ENCODE data around the gene BRWD1.

BRWD1 gene

DNA sequence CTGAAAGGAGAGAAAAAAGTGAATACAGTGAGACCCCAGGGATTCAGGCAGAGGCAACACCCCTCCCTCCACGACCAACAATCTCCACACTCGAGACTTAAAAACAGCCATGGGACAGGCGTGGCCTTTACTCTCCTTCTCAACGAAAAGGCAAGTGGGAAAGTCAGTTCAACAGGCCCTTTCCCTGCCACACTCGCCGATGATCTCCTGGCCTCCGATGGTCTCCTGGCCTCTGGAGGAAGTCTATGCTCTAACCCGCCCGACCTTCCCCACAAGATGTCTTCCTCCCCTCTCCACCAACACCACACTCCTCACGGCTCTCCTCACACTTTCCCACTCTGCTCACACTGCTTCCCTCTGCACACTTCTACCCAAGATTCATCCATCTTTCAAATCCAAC, 137.8 kb downstream of the BRWD1 start:
- Histone ChIP-seq H3K79me2 (ENCODE audit: insufficient read depth, low read length) (peaks cover 4% of the 10 kb centered on the region; the same call in 1 of the 2 replicates), H3K9me2 (ENCODE audit: low read depth, low read length) (no peaks in the 10 kb centered on the region), H4K20me1 (ENCODE audit: insufficient read depth, low read length) (no peaks in the 10 kb centered on the region), H3K9me3 (ENCODE audit: low read length) (no peaks in the 10 kb centered on the region), H3K9ac (ENCODE audit: low read length) (no peak overlapping the region), H3K27ac (ENCODE audit: low read depth, low read length, poor library complexity, severe bottlenecking) (no peak overlapping the region), H3K4me3 (ENCODE audit: low read depth, low read length, poor library complexity, severe bottlenecking) (no peak overlapping the region), H3K4me1 (ENCODE audit: insufficient read depth, low read length, severe bottlenecking) (peaks cover 1% of the 10 kb centered on the region), H3K36me3 (ENCODE audit: insufficient read depth, low read length) (peaks cover 88% of the 10 kb centered on the region), H2AFZ (ENCODE audit: low read length) (no peak overlapping the region), H3K27me3 (ENCODE audit: insufficient read depth, low read length) (no peaks in the 10 kb centered on the region), H3F3A (ENCODE audit: insufficient read depth, low read length) (no peaks in the 10 kb centered on the region), H3K4me2 (ENCODE audit: low read length) (no peak overlapping the region)
- no peak for TF ChIP-seq EZH2 (IDR thresholded peaks at IDR 0.05; ENCODE audit: borderline replicate concordance, low read length)
- TF ChIP-seq, protein P1, sequence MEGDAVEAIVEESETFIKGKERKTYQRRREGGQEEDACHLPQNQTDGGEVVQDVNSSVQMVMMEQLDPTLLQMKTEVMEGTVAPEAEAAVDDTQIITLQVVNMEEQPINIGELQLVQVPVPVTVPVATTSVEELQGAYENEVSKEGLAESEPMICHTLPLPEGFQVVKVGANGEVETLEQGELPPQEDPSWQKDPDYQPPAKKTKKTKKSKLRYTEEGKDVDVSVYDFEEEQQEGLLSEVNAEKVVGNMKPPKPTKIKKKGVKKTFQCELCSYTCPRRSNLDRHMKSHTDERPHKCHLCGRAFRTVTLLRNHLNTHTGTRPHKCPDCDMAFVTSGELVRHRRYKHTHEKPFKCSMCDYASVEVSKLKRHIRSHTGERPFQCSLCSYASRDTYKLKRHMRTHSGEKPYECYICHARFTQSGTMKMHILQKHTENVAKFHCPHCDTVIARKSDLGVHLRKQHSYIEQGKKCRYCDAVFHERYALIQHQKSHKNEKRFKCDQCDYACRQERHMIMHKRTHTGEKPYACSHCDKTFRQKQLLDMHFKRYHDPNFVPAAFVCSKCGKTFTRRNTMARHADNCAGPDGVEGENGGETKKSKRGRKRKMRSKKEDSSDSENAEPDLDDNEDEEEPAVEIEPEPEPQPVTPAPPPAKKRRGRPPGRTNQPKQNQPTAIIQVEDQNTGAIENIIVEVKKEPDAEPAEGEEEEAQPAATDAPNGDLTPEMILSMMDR (IDR thresholded peaks at IDR 0.05; ENCODE audit: low read length), result no peak; the same call in 1 of the 2 replicates

GRCh38 chr21:39175154-39175553, 138.3 kb downstream of the BRWD1 start:
- H3F3A ChIP-seq (ENCODE audit: insufficient read depth, low read length), result no peaks in the 10 kb centered on the region
- no peak overlapping the region for H3K9ac ChIP-seq (ENCODE audit: low read length)
- H3K4me3 ChIP-seq (ENCODE audit: low read depth, low read length, poor library complexity, severe bottlenecking), result no peak overlapping the region
- peaks cover 2% of the 10 kb centered on the region; the same call in 1 of the 2 replicates for H3K79me2 ChIP-seq (ENCODE audit: insufficient read depth, low read length)
- no peak overlapping the region for H3K4me2 ChIP-seq (ENCODE audit: low read length)
- no peaks in the 10 kb centered on the region for H4K20me1 ChIP-seq (ENCODE audit: insufficient read depth, low read length)
- no peaks in the 10 kb centered on the region for H3K4me1 ChIP-seq (ENCODE audit: insufficient read depth, low read length, severe bottlenecking)
- no peak overlapping the region for H3K27ac ChIP-seq (ENCODE audit: low read depth, low read length, poor library complexity, severe bottlenecking)
- peaks cover 89% of the 10 kb centered on the region for H3K36me3 ChIP-seq (ENCODE audit: insufficient read depth, low read length)
- H3K27me3 ChIP-seq (ENCODE audit: insufficient read depth, low read length), result no peaks in the 10 kb centered on the region
- no peaks in the 10 kb centered on the region for H3K9me2 ChIP-seq (ENCODE audit: low read depth, low read length)
- no peaks in the 10 kb centered on the region for H3K9me3 ChIP-seq (ENCODE audit: low read length)
- TF ChIP-seq, protein P1 (IDR thresholded peaks at IDR 0.05; ENCODE audit: low read length), result no peak; the same call in 1 of the 2 replicates
- TF ChIP-seq EZH2 (IDR thresholded peaks at IDR 0.05; ENCODE audit: borderline replicate concordance, low read length), result no peak
- no peak overlapping the region for H2AFZ ChIP-seq (ENCODE audit: low read length)

- Histone ChIP-seq H4K20me1 (ENCODE audit: insufficient read depth, low read length) (no peaks in the 10 kb centered on the region), H3K9ac (ENCODE audit: low read length) (no peak overlapping the region), H3K4me1 (ENCODE audit: insufficient read depth, low read length, severe bottlenecking) (no peaks in the 10 kb centered on the region), H3K9me3 (ENCODE audit: low read length) (no peaks in the 10 kb centered on the region), H3K4me2 (ENCODE audit: low read length) (no peak overlapping the region), H3F3A (ENCODE audit: insufficient read depth, low read length) (no peaks in the 10 kb centered on the region), H3K9me2 (ENCODE audit: low read depth, low read length) (no peaks in the 10 kb centered on the region), H3K27ac (ENCODE audit: low read depth, low read length, poor library complexity, severe bottlenecking) (no peak overlapping the region), H3K4me3 (ENCODE audit: low read depth, low read length, poor library complexity, severe bottlenecking) (no peak overlapping the region), H2AFZ (ENCODE audit: low read length) (no peak overlapping the region), H3K36me3 (ENCODE audit: insufficient read depth, low read length) (peaks cover 88% of the 10 kb centered on the region), H3K27me3 (ENCODE audit: insufficient read depth, low read length) (no peaks in the 10 kb centered on the region), H3K79me2 (ENCODE audit: insufficient read depth, low read length) (no peaks in the 10 kb centered on the region)
- no peak for TF ChIP-seq EZH2 (IDR thresholded peaks at IDR 0.05; ENCODE audit: borderline replicate concordance, low read length)
- TF ChIP-seq, protein P1 (IDR thresholded peaks at IDR 0.05; ENCODE audit: low read length), result no peak
These were observed 139.4 kb downstream of the BRWD1 start for GRCh38 chr21:39173716-39174680.

All from OCI-LY1 (cell line).